ENCODE data around the gene PNPLA1.

DNA sequence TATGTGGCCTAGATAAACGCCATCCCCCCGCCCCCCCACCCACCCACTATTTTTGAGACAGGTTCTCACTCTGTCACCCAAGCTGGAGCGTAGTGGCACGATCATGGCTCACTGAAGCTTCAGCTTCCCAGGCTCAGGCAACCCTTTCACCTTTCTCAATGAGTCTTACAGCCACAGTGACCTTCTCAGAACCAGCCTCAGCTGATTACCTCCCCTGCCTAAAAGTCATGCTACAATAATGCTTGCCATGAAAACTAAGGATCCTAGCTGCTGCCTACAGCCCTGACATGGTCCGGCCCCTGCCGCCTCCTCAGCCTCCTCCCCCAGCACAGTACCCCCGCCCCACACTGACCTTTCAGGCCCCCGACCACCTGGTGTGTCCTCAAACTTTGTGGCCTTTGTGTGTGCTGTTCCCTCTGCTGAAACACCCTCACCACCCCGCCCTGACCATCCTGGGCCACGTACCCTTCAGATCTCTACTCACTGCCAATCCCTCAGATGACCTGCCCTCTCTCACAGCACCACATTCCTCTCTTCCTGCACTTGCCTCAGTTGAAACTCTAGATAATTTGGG lies 31.3 kb downstream of the PNPLA1 start:
- TF ChIP-seq, protein P1, sequence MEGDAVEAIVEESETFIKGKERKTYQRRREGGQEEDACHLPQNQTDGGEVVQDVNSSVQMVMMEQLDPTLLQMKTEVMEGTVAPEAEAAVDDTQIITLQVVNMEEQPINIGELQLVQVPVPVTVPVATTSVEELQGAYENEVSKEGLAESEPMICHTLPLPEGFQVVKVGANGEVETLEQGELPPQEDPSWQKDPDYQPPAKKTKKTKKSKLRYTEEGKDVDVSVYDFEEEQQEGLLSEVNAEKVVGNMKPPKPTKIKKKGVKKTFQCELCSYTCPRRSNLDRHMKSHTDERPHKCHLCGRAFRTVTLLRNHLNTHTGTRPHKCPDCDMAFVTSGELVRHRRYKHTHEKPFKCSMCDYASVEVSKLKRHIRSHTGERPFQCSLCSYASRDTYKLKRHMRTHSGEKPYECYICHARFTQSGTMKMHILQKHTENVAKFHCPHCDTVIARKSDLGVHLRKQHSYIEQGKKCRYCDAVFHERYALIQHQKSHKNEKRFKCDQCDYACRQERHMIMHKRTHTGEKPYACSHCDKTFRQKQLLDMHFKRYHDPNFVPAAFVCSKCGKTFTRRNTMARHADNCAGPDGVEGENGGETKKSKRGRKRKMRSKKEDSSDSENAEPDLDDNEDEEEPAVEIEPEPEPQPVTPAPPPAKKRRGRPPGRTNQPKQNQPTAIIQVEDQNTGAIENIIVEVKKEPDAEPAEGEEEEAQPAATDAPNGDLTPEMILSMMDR (IDR thresholded peaks at IDR 0.05): no peak
- TF ChIP-seq EZH2 (IDR thresholded peaks at IDR 0.05) (no peak), EZH2phosphoT487 (IDR thresholded peaks at IDR 0.05) (no peak)

Measured in neural progenitor cell (in vitro differentiated cells).